Caki2 (cell line): ENCODE measurements around the gene CHMP6. TPM values are rescaled to one million over a fixed set of nuclear protein-coding genes. Genes with fewer than 3 reads are reported as not detected.

Experiments
- DNase-seq: peaks from one replicate; pipeline ENCODE4 v3.0.0-alpha.2; 2015; ENCODE audit warnings: low read depth
- in situ Hi-C: cut with HindIII; loops from 2 replicates; pipeline ENCODE4 v1.10.0; 2016; ENCODE audit warnings: low sequenced_read_pairs, low pct_unique_long_range_greater_than_20kb, mixed read lengths
- total RNA-seq: library from RNA; depleted of rRNA; stranded (reverse); fragments of >200 nt; shearing (Covaris generic); gene quantifications from 2 replicates; pipeline ENCODE4 v1.2.3, GENCODE V29; 2014; ENCODE audit warnings: low replicate concordance; rRNA removed

CHMP6 gene
- total RNA-seq, 1 experiment from 2014 or later = 61.1 TPM

GRCh38 chr17:81045590-81046095 is 54.0 kb downstream of the CHMP6 start:
- in situ Hi-C loops = no loop called here
- DNase-seq = no peak

GRCh38 chr17:81046132-81046769 is 54.6 kb downstream of the CHMP6 start:
- DNase-seq = no peak
- in situ Hi-C loops = no loop called here

GRCh38 chr17:81046770-81047359 is 55.2 kb downstream of the CHMP6 start:
- peak; percentile 35 for DNase-seq
- in situ Hi-C loops = no loop called here

GRCh38 chr17:81048827-81049371 is 57.3 kb downstream of the CHMP6 start:
- in situ Hi-C loops = no loop called here
- no peak for DNase-seq

GRCh38 chr17:81049372-81049911 is 57.8 kb downstream of the CHMP6 start:
- DNase-seq = no peak
- in situ Hi-C loops = no loop called here

Other genes starting within 250 kb of the CHMP6 start
- gene BAIAP2, start 43.3 kb downstream of the CHMP6 start, total RNA-seq = 30.1 and 37.4 TPM in 2 replicates
- not detected in 2 replicates for gene PVALEF, start 173.7 kb downstream of the CHMP6 start, total RNA-seq
- 0.09 and 2.1 TPM in 2 replicates for gene AATK, start 174.4 kb downstream of the CHMP6 start, total RNA-seq
- 15.3 and 22.3 TPM in 2 replicates for gene CEP131, start 231.1 kb downstream of the CHMP6 start, total RNA-seq
- 6.8 and 7.2 TPM in 2 replicates for gene TEPSIN, start 247.2 kb downstream of the CHMP6 start, total RNA-seq
- 158 and 172 TPM in 2 replicates for gene NDUFAF8, start 247.5 kb downstream of the CHMP6 start, total RNA-seq